Caco-2 (cell line): ENCODE results near the gene TIMM13. TPM values are rescaled to one million over a fixed set of nuclear protein-coding genes. Genes with fewer than 3 reads are reported as not detected.
A peak's percentile ranks its signal among the peaks of the same experiment; 100 is the strongest.

Experiments used
- BruUV-seq: library from RNA; stranded (reverse); fragments of 400-500 nt; replicated peaks from 2 replicates; lab custom pipeline; 2021; lab: Mats Ljungman, UMichigan
- CTCF ChIA-PET: fragments of 300-600 bp; sonication (Branson Sonifier 250); formaldehyde crosslinking; loops from one replicate; lab custom pipeline; 2022; ENCODE audit warnings: antibody characterized with exemption; lab: Charles Lee
- POLR2A ChIA-PET: fragments of 300-600 bp; sonication (Branson Sonifier 250); formaldehyde crosslinking; loops from one replicate; lab custom pipeline; 2022; ENCODE audit warnings: antibody characterized with exemption; lab: Charles Lee
- DNase-seq, 2 experiments: peaks; one replicate each; pipeline versions ENCODE4 v3.0.0 to v3.0.0-alpha.2; 2020 to 2022
- H3K27me3 ChIP-seq: replicated peaks from 2 replicates; pipeline ENCODE4 v1.6.0; 2011; ENCODE audit warnings: low read length; ENCODE audit not compliant: control insufficient read depth, insufficient read depth
- H3K36me3 ChIP-seq: 2 replicates; pipeline ENCODE4 v1.5.1; 2011; ENCODE audit warnings: low read length; ENCODE audit not compliant: control insufficient read depth, insufficient read depth
- H3K4me1 ChIP-seq: fragments of 250-450 bp; sonication (Bioruptor Pico); 2 replicates; pipeline ENCODE4 v1.5.1; 2020; ENCODE audit warnings: mild to moderate bottlenecking
- H3K4me3 ChIP-seq: 2 replicates; pipeline ENCODE4 v1.5.1; 2011; ENCODE audit warnings: low read depth, mild to moderate bottlenecking, control low read depth, low read length
- H3K9me3 ChIP-seq: fragments of 250-450 bp; sonication (Bioruptor Pico); 2 replicates; pipeline ENCODE4 v1.5.1; 2020; ENCODE audit warnings: mild to moderate bottlenecking, moderate library complexity
- H3K27ac Mint-ChIP-seq: one replicate; pipeline ENCODE4 v1.8.0; 2022; ENCODE audit warnings: mixed read lengths; ENCODE audit not compliant: unreplicated experiment
- H3K27me3 Mint-ChIP-seq: one replicate; pipeline ENCODE4 v1.8.0; 2022; ENCODE audit warnings: mixed read lengths; ENCODE audit not compliant: insufficient read depth, unreplicated experiment
- H3K36me3 Mint-ChIP-seq: one replicate; pipeline ENCODE4 v1.8.0; 2022; ENCODE audit warnings: mild to moderate bottlenecking, mixed read lengths; ENCODE audit not compliant: insufficient read depth, unreplicated experiment
- H3K4me1 Mint-ChIP-seq: one replicate; pipeline ENCODE4 v1.8.0; 2022; ENCODE audit warnings: low read depth, mixed read lengths; ENCODE audit not compliant: unreplicated experiment
- H3K4me3 Mint-ChIP-seq: one replicate; pipeline ENCODE4 v1.8.0; 2022; ENCODE audit warnings: mild to moderate bottlenecking, moderate library complexity, mixed read lengths; ENCODE audit not compliant: unreplicated experiment
- H3K9me3 Mint-ChIP-seq: one replicate; pipeline ENCODE4 v1.8.0; 2022; ENCODE audit warnings: mixed read lengths; ENCODE audit not compliant: unreplicated experiment
- intact Hi-C: fragments of 100-400 bp; cut with micrococcal nuclease; formaldehyde crosslinking; loops from one replicate; pipeline ENCODE4 v1.10.0; 2022; ENCODE audit not compliant: unreplicated experiment
- total RNA-seq: library from RNA; stranded (reverse); gene quantifications from 2 replicates; pipeline ENCODE4 v1.2.3, GENCODE V29; 2022
- TF ChIP-seq, protein P1 (sequence below), 2 experiments: fragments of 200-600 bp in 1 of 2; IDR thresholded peaks; 1 replicate in 1 of 2; 2 replicates in 1 of 2; pipeline versions ENCODE4 v1.5.1 to v1.8.0; 2011 to 2022; ENCODE audit warnings: antibody characterized with exemption in 1 of 2, control low read depth in 1 of 2, inconsistent platforms in 1 of 2, low read depth in 1 of 2, low read length in 1 of 2, mild to moderate bottlenecking in 1 of 2, moderate library complexity in 1 of 2; ENCODE audit not compliant: insufficient read depth in 1 of 2, severe bottlenecking in 1 of 2, unreplicated experiment in 1 of 2

Gene TIMM13
- total RNA-seq, 1 experiment from 2014 or later, result 200 TPM

DNA sequence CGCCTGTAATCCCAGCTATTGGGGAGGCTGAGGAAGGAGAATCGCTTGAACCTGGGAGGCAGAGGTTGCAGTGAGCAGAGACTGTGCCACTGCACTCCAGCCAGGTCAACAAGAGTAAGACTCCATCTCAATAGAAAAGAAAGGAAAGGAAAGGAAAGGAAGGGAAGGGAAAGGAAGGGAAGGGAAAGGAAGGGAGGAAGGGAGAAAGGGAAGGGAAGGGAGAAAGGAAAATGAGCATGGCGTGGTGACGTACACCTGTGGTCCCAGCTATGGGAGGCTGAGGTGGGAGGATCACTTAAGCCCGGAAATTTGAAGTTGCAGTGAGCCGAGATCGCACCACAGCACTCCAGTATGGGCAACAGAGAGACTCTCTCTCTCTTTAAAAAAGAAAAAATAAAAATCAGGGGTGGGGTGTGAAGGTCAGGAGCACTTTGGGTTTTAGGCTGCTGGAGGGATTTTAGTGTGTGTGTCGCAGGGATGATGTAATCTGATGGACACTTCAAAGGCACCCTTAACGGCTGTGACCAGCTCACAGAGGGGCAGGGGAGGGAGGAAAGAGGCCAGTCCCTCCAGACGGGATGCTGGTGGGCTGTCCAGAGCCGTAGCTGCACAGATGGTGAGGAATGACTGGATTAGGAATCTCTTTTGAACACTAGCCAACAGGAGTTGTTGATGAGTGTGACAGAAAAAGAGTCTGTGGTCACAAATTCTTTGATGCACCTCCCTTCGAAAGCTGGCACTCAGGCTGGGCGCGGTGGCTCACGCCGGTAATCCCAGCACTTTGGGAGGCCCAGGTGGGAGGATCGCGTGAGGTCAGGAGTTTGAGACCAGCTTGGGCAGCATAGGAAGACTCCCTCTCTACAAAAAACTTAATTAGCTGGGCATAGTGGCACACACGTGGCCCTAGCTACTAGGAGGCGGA is 39.8 kb downstream of the TIMM13 start:
- Mint-ChIP-seq H3K27ac (peak overlapping the region; percentile 40), H3K9me3 (no peaks in the 10 kb centered on the region), H3K27me3 (no peaks in the 10 kb centered on the region), H3K4me1 (peaks cover 11% of the 10 kb centered on the region), H3K4me3 (no peak overlapping the region), H3K36me3 (peaks cover 5% of the 10 kb centered on the region)
- Histone ChIP-seq H3K4me3 (no peak overlapping the region), H3K4me1 (peaks cover 5% of the 10 kb centered on the region; the same call in 1 of the 2 replicates), H3K36me3 (no peaks in the 10 kb centered on the region), H3K27me3 (no peaks in the 10 kb centered on the region), H3K9me3 (no peaks in the 10 kb centered on the region)
- intact Hi-C loops, result loop anchor here (5.0 kb wide), 1 partner anchor 110 kb away; no protein-coding TSS in a partner anchor
- ChIA-PET CTCF (interaction anchor here (0.6 kb wide), 1 partner anchor 249 kb away, joined by 8 read pairs; no protein-coding TSS in a partner anchor), POLR2A (no interaction called here)
- DNase-seq, result no peak
- BruUV-seq, result no TSS peak
- TF ChIP-seq, protein P1, sequence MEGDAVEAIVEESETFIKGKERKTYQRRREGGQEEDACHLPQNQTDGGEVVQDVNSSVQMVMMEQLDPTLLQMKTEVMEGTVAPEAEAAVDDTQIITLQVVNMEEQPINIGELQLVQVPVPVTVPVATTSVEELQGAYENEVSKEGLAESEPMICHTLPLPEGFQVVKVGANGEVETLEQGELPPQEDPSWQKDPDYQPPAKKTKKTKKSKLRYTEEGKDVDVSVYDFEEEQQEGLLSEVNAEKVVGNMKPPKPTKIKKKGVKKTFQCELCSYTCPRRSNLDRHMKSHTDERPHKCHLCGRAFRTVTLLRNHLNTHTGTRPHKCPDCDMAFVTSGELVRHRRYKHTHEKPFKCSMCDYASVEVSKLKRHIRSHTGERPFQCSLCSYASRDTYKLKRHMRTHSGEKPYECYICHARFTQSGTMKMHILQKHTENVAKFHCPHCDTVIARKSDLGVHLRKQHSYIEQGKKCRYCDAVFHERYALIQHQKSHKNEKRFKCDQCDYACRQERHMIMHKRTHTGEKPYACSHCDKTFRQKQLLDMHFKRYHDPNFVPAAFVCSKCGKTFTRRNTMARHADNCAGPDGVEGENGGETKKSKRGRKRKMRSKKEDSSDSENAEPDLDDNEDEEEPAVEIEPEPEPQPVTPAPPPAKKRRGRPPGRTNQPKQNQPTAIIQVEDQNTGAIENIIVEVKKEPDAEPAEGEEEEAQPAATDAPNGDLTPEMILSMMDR (IDR thresholded peaks at IDR 0.05; ENCODE audit: insufficient read depth in 1 of 2, low read depth in 1 of 2, low read length in 1 of 2, severe bottlenecking in 1 of 2, unreplicated experiment in 1 of 2), result no peak

DNA sequence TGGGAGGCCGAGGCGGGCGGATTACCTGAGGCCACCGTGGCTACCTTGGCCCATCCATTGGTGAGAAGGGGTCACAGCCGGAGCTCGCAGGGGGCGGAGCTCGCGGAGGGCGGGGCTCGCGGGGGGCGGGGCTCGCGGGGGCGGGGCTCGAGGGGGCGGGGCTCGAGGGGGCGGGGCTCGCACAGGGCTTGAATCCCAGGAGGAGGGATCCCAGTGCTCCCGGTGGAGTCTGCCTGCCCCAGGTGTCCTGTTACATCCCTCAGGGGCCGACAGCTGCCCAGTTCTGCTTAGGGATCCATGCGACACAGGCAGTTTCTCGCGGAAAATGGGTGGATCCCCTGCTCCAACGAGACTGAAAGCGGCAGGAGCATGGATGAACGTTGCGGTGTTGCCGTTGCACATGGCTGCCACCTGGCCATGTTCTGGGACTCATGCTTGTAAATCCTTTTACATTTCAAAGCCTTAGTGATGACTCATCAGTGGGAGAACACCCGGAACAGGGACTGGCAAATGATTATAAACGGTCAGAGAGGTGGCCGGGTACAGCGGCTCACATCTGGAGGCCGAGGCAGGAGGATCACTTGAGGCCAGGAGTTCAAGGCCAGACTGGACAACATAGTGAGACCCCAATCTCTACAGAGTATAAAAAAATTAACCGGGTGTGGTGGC is 42.2 kb downstream of the TIMM13 start:
- Mint-ChIP-seq H3K9me3 (no peaks in the 10 kb centered on the region), H3K27ac (peak overlapping the region; percentile 73), H3K36me3 (peaks cover 5% of the 10 kb centered on the region), H3K27me3 (no peaks in the 10 kb centered on the region), H3K4me3 (no peak overlapping the region), H3K4me1 (peaks cover 5% of the 10 kb centered on the region)
- no peaks in the 10 kb centered on the region for H3K36me3 ChIP-seq
- no TSS peak for BruUV-seq
- CTCF ChIA-PET, result interaction anchor here (0.6 to 0.7 kb wide), 2 partner anchors 100 to 977 kb away, joined by 3 read pairs; no protein-coding TSS in a partner anchor
- no peaks in the 10 kb centered on the region for H3K27me3 ChIP-seq
- TF ChIP-seq, protein P1 (IDR thresholded peaks at IDR 0.05; ENCODE audit: insufficient read depth in 1 of 2, low read depth in 1 of 2, low read length in 1 of 2, severe bottlenecking in 1 of 2, unreplicated experiment in 1 of 2), result no peak
- no peak overlapping the region for H3K4me3 ChIP-seq
- POLR2A ChIA-PET, result interaction anchor here (0.6 kb wide), 1 partner anchor 9 kb away, joined by 3 read pairs; no protein-coding TSS in a partner anchor
- intact Hi-C loops, result loop anchor here (5.0 kb wide), 1 partner anchor 108 kb away; no protein-coding TSS in a partner anchor
- DNase-seq, result peak; percentile 67 to 88
- H3K4me1 ChIP-seq, result peaks cover 5% of the 10 kb centered on the region; the same call in 1 of the 2 replicates
- H3K9me3 ChIP-seq, result no peaks in the 10 kb centered on the region
